ENCODE results near the gene ABCA13.

ABCA13 gene

DNA sequence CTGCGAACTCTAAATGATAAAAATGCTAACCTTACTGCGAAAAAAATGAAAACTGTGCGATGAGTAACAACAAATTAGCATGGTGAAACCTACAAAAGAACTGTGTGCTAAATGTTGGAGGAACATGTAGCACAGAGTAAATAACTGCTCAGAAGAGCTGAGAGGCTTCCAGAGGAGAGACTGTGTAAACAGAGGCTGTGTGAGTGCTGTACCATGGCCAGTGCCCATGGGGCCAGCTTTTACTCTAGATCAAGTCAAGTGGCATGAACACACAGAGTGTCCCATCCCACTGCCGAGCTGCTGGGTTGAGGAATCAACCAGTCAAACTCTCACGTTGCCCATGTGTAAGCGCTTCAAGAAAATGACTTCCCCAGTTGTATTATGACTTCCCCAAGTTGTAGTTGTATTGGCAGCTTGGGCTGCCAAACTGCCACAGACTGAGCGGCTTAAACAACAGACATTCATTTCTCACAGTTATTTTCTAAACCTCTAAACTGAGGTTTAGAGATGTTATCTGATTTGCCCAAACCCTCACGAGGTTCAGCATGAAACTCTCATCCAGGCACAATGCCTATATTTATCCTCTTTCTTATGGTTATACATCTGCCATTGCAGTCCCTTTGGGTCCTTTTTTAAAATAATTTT is 270.7 kb downstream of the ABCA13 start:
- 78% methylated on average over 8 of the region's 8 CpGs for WGBS
- H2AFZ ChIP-seq (ENCODE audit: low read depth, low read length) = no peak overlapping the region
- H3K27me3 ChIP-seq (ENCODE audit: control insufficient read depth in 1 of 2, insufficient read depth in 1 of 2, low read length in 2 of 2) = no peaks in the 10 kb centered on the region
- H2BK15ac ChIP-seq (ENCODE audit: low read depth, poor library complexity, severe bottlenecking) = no peak overlapping the region
- no peak overlapping the region for H2BK12ac ChIP-seq (ENCODE audit: low read length in 2 of 2)
- H3K9ac ChIP-seq (ENCODE audit: low read length) = no peak overlapping the region
- no peaks in the 10 kb centered on the region for H3K79me1 ChIP-seq (replicated peaks; ENCODE audit: low read length, poor library complexity, severe bottlenecking)
- no peaks in the 10 kb centered on the region for H3K36me3 ChIP-seq (ENCODE audit: control insufficient read depth in 1 of 2, insufficient read depth in 2 of 2, low read depth in 1 of 2, low read length in 2 of 2)
- no peak overlapping the region for H4K8ac ChIP-seq (ENCODE audit: low read length)
- H3K4ac ChIP-seq (ENCODE audit: low read depth in 1 of 2, low read length in 2 of 2) = no peak overlapping the region
- H3K23ac ChIP-seq (ENCODE audit: low read length in 2 of 2) = no peak overlapping the region
- H3K9me3 ChIP-seq (ENCODE audit: control insufficient read depth, low read length) = no peaks in the 10 kb centered on the region
- H2BK5ac ChIP-seq (ENCODE audit: low read depth, low read length, poor library complexity, severe bottlenecking) = no peak overlapping the region
- no peak overlapping the region for H3K18ac ChIP-seq (ENCODE audit: low read depth in 1 of 2, low read length in 2 of 2)
- H3K14ac ChIP-seq (ENCODE audit: low read length in 2 of 2) = no peak overlapping the region
- H3K27ac ChIP-seq (ENCODE audit: low read length, poor library complexity, severe bottlenecking) = no peak overlapping the region
- H3K4me1 ChIP-seq (ENCODE audit: control insufficient read depth, insufficient read depth, low read depth, low read length) = no peaks in the 10 kb centered on the region
- H3K4me3 ChIP-seq (ENCODE audit: insufficient read depth in 1 of 2, low read depth in 1 of 2, low read length in 2 of 2) = no peak overlapping the region
- no peak overlapping the region for H3K4me2 ChIP-seq (ENCODE audit: low read length, poor library complexity, severe bottlenecking)
- H2BK120ac ChIP-seq (ENCODE audit: low read depth, low read length) = no peak overlapping the region
- DNase-seq = no peak
- no peak overlapping the region for H4K91ac ChIP-seq (ENCODE audit: low read length)
- no peak overlapping the region for H2AK5ac ChIP-seq (ENCODE audit: low read length, severe bottlenecking)

- Histone ChIP-seq H3K4ac (ENCODE audit: low read depth in 1 of 2, low read length in 2 of 2) (no peak overlapping the region), H3K18ac (ENCODE audit: low read depth in 1 of 2, low read length in 2 of 2) (no peak overlapping the region), H3K79me1 (replicated peaks; ENCODE audit: low read length, poor library complexity, severe bottlenecking) (no peaks in the 10 kb centered on the region)
Measured at GRCh38 chr7:48443051-48443450, 271.8 kb downstream of the ABCA13 start.

DNA sequence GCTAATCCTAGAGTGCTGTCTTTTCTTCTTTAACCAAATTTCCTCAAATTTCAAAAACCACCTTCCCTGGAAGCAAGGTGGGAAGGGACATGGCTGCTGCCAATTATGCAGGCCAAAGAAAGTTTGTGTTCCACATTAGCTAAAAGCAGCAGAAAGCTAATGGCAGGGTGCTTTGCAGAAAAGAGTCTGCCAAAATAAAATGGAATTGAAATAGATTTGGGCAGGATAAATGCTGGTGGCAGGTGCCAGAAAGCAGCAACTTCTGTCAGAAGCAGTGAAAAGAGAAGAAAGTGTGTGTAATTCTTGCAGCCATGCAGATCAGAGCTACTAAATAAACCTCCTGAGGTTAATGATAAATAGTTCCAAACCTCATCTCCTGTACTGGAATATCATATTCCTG is 275.5 kb downstream of the ABCA13 start:
- Histone ChIP-seq H3K36me3 (ENCODE audit: control insufficient read depth in 1 of 2, insufficient read depth in 2 of 2, low read depth in 1 of 2, low read length in 2 of 2) (no peaks in the 10 kb centered on the region), H3K4me2 (ENCODE audit: low read length, poor library complexity, severe bottlenecking) (no peak overlapping the region), H4K91ac (ENCODE audit: low read length) (no peak overlapping the region), H2AK5ac (ENCODE audit: low read length, severe bottlenecking) (no peak overlapping the region), H3K27me3 (ENCODE audit: control insufficient read depth in 1 of 2, insufficient read depth in 1 of 2, low read length in 2 of 2) (no peaks in the 10 kb centered on the region), H2BK15ac (ENCODE audit: low read depth, poor library complexity, severe bottlenecking) (no peak overlapping the region), H2BK12ac (ENCODE audit: low read length in 2 of 2) (no peak overlapping the region), H2BK5ac (ENCODE audit: low read depth, low read length, poor library complexity, severe bottlenecking) (no peak overlapping the region), H3K4ac (ENCODE audit: low read depth in 1 of 2, low read length in 2 of 2) (no peak overlapping the region), H3K9ac (ENCODE audit: low read length) (no peak overlapping the region), H3K18ac (ENCODE audit: low read depth in 1 of 2, low read length in 2 of 2) (no peak overlapping the region), H3K23ac (ENCODE audit: low read length in 2 of 2) (no peak overlapping the region), H3K14ac (ENCODE audit: low read length in 2 of 2) (no peak overlapping the region), H4K8ac (ENCODE audit: low read length) (no peak overlapping the region), H3K9me3 (ENCODE audit: control insufficient read depth, low read length) (no peaks in the 10 kb centered on the region), H3K27ac (ENCODE audit: low read length, poor library complexity, severe bottlenecking) (no peak overlapping the region), H2BK120ac (ENCODE audit: low read depth, low read length) (no peak overlapping the region), H3K79me1 (replicated peaks; ENCODE audit: low read length, poor library complexity, severe bottlenecking) (no peaks in the 10 kb centered on the region), H3K4me3 (ENCODE audit: insufficient read depth in 1 of 2, low read depth in 1 of 2, low read length in 2 of 2) (no peak overlapping the region), H3K4me1 (ENCODE audit: control insufficient read depth, insufficient read depth, low read depth, low read length) (no peaks in the 10 kb centered on the region), H2AFZ (ENCODE audit: low read depth, low read length) (no peak overlapping the region)
- no peak for DNase-seq

More at GRCh38 chr7:48443051-48443450, 271.8 kb downstream of the ABCA13 start:
- no peak overlapping the region for H3K4me3 ChIP-seq (ENCODE audit: insufficient read depth in 1 of 2, low read depth in 1 of 2, low read length in 2 of 2)
- H3K4me2 ChIP-seq (ENCODE audit: low read length, poor library complexity, severe bottlenecking) = no peak overlapping the region
- H2BK5ac ChIP-seq (ENCODE audit: low read depth, low read length, poor library complexity, severe bottlenecking) = no peak overlapping the region
- no peaks in the 10 kb centered on the region for H3K4me1 ChIP-seq (ENCODE audit: control insufficient read depth, insufficient read depth, low read depth, low read length)
- no peaks in the 10 kb centered on the region for H3K9me3 ChIP-seq (ENCODE audit: control insufficient read depth, low read length)
- H3K27ac ChIP-seq (ENCODE audit: low read length, poor library complexity, severe bottlenecking) = no peak overlapping the region
- no peak overlapping the region for H4K91ac ChIP-seq (ENCODE audit: low read length)
- no peak for DNase-seq
- H4K8ac ChIP-seq (ENCODE audit: low read length) = no peak overlapping the region
- H3K14ac ChIP-seq (ENCODE audit: low read length in 2 of 2) = no peak overlapping the region
- no peak overlapping the region for H3K9ac ChIP-seq (ENCODE audit: low read length)
- WGBS = 88% methylated on average over 5 of the region's 5 CpGs
- no peak overlapping the region for H2BK12ac ChIP-seq (ENCODE audit: low read length in 2 of 2)
- H2BK120ac ChIP-seq (ENCODE audit: low read depth, low read length) = no peak overlapping the region
- no peaks in the 10 kb centered on the region for H3K36me3 ChIP-seq (ENCODE audit: control insufficient read depth in 1 of 2, insufficient read depth in 2 of 2, low read depth in 1 of 2, low read length in 2 of 2)
- no peaks in the 10 kb centered on the region for H3K27me3 ChIP-seq (ENCODE audit: control insufficient read depth in 1 of 2, insufficient read depth in 1 of 2, low read length in 2 of 2)
- H2AK5ac ChIP-seq (ENCODE audit: low read length, severe bottlenecking) = no peak overlapping the region
- H3K23ac ChIP-seq (ENCODE audit: low read length in 2 of 2) = no peak overlapping the region
- H2BK15ac ChIP-seq (ENCODE audit: low read depth, poor library complexity, severe bottlenecking) = no peak overlapping the region
- H2AFZ ChIP-seq (ENCODE audit: low read depth, low read length) = no peak overlapping the region

DNA sequence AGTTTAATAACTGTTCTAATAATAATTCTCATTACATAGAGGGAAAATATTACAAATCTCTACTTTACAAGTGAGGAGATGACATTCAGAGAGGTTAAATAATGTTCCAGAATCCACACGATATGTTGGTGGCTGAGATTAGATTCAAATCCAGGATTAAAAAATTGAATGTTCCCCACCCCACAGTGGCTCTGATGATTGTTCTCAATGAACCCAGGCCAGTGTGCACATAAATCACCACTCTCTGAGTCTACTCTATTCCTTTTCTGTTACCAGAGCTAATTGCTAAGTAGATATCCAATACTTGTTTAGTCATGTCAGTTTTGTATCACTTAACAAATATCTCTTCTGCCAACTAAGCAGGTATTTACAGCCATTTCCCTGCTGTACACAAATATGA is 281.0 kb downstream of the ABCA13 start:
- no peak overlapping the region for H3K14ac ChIP-seq (ENCODE audit: low read length in 2 of 2)
- H2BK5ac ChIP-seq (ENCODE audit: low read depth, low read length, poor library complexity, severe bottlenecking) = no peak overlapping the region
- no peaks in the 10 kb centered on the region for H3K36me3 ChIP-seq (ENCODE audit: control insufficient read depth in 1 of 2, insufficient read depth in 2 of 2, low read depth in 1 of 2, low read length in 2 of 2)
- H3K27ac ChIP-seq (ENCODE audit: low read length, poor library complexity, severe bottlenecking) = no peak overlapping the region
- H3K27me3 ChIP-seq (ENCODE audit: control insufficient read depth in 1 of 2, insufficient read depth in 1 of 2, low read length in 2 of 2) = no peaks in the 10 kb centered on the region
- H3K4me2 ChIP-seq (ENCODE audit: low read length, poor library complexity, severe bottlenecking) = no peak overlapping the region
- WGBS = 88% methylated on average over 1 of the region's 1 CpG
- no peaks in the 10 kb centered on the region for H3K79me1 ChIP-seq (replicated peaks; ENCODE audit: low read length, poor library complexity, severe bottlenecking)
- H2BK120ac ChIP-seq (ENCODE audit: low read depth, low read length) = no peak overlapping the region
- H3K4ac ChIP-seq (ENCODE audit: low read depth in 1 of 2, low read length in 2 of 2) = no peak overlapping the region
- no peak overlapping the region for H2BK15ac ChIP-seq (ENCODE audit: low read depth, poor library complexity, severe bottlenecking)
- H3K23ac ChIP-seq (ENCODE audit: low read length in 2 of 2) = no peak overlapping the region
- H3K4me1 ChIP-seq (ENCODE audit: control insufficient read depth, insufficient read depth, low read depth, low read length) = no peaks in the 10 kb centered on the region
- H2AFZ ChIP-seq (ENCODE audit: low read depth, low read length) = no peak overlapping the region
- no peak overlapping the region for H2AK5ac ChIP-seq (ENCODE audit: low read length, severe bottlenecking)
- H4K8ac ChIP-seq (ENCODE audit: low read length) = no peak overlapping the region
- H3K9ac ChIP-seq (ENCODE audit: low read length) = no peak overlapping the region
- no peak overlapping the region for H3K4me3 ChIP-seq (ENCODE audit: insufficient read depth in 1 of 2, low read depth in 1 of 2, low read length in 2 of 2)
- no peak overlapping the region for H3K18ac ChIP-seq (ENCODE audit: low read depth in 1 of 2, low read length in 2 of 2)
- no peak overlapping the region for H4K91ac ChIP-seq (ENCODE audit: low read length)
- no peak for DNase-seq
- H2BK12ac ChIP-seq (ENCODE audit: low read length in 2 of 2) = no peak overlapping the region
- no peaks in the 10 kb centered on the region for H3K9me3 ChIP-seq (ENCODE audit: control insufficient read depth, low read length)
